ENCODE results near the gene FIG4. TPM values are rescaled to one million over a fixed set of nuclear protein-coding genes. Genes with fewer than 3 reads are reported as not detected.

FIG4 gene
- total RNA-seq, 1 experiment from 2014 or later = 15.7 TPM

- Histone ChIP-seq H3K4me1 (ENCODE audit: control insufficient read depth in 1 of 2, insufficient read depth in 2 of 2, low read length in 2 of 2) (peaks cover 0 to 5% of the 10 kb centered on the region in 2 experiments; a peak in 1 of 4 replicates), H3K27ac (ENCODE audit: low read depth, low read length) (no peak overlapping the region), H3K27me3 (ENCODE audit: insufficient read depth, low read length) (no peaks in the 10 kb centered on the region), H3K4me3 (replicated peaks in 1 of 2; ENCODE audit: low read depth in 1 of 2, low read length in 2 of 2) (no peak overlapping the region), H3K9ac (ENCODE audit: low read length) (no peak overlapping the region), H3K36me3 (ENCODE audit: control insufficient read depth in 1 of 2, insufficient read depth in 2 of 2, low read length in 2 of 2) (no peaks in the 10 kb centered on the region), H3K9me3 (ENCODE audit: control insufficient read depth in 1 of 2, insufficient read depth in 1 of 2, low read depth in 1 of 2, low read length in 2 of 2) (no peaks in the 10 kb centered on the region), H3K9me2 (ENCODE audit: insufficient read depth) (no peaks in the 10 kb centered on the region), H3K79me2 (ENCODE audit: insufficient read depth, low read length) (no peaks in the 10 kb centered on the region), H2AFZ (ENCODE audit: low read depth, low read length, poor library complexity, severe bottlenecking) (no peak overlapping the region), H4K20me1 (ENCODE audit: insufficient read depth) (no peaks in the 10 kb centered on the region), H3K4me2 (ENCODE audit: low read length) (no peak overlapping the region)
- ChIA-PET CTCF (no interaction called here), RAD21 (ENCODE audit: low non-redundant PET in 1 of 2, low total read pairs in 2 of 2, uncharacterized antibody in 2 of 2, unreplicated experiment in 2 of 2) (no interaction called here), POLR2A (no interaction called here)
- ATAC-seq (no peak), DNase-seq (ENCODE audit: low read depth, low spot score) (no peak)
- BruUV-seq (replicated peaks) = no TSS peak
- intact Hi-C loops (cut with micrococcal nuclease) = no loop called here
- TF ChIP-seq FOSL1 (IDR thresholded peaks at IDR 0.05; ENCODE audit: low read depth) (no peak), CBX3 (IDR thresholded peaks at IDR 0.05; ENCODE audit: low read depth) (no peak), RAD21 (IDR thresholded peaks at IDR 0.05; ENCODE audit: low read depth) (no peak), SRF (IDR thresholded peaks at IDR 0.05; ENCODE audit: low read depth) (no peak), JUND (IDR thresholded peaks at IDR 0.05) (no peak), SIN3A (IDR thresholded peaks at IDR 0.05; ENCODE audit: low read depth) (no peak)
- TF ChIP-seq, protein P1, sequence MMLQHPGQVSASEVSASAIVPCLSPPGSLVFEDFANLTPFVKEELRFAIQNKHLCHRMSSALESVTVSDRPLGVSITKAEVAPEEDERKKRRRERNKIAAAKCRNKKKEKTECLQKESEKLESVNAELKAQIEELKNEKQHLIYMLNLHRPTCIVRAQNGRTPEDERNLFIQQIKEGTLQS (IDR thresholded peaks at IDR 0.05) = no peak
These were observed 28.9 kb upstream of the FIG4 start for GRCh38 chr6:109662192-109662591.

DNA sequence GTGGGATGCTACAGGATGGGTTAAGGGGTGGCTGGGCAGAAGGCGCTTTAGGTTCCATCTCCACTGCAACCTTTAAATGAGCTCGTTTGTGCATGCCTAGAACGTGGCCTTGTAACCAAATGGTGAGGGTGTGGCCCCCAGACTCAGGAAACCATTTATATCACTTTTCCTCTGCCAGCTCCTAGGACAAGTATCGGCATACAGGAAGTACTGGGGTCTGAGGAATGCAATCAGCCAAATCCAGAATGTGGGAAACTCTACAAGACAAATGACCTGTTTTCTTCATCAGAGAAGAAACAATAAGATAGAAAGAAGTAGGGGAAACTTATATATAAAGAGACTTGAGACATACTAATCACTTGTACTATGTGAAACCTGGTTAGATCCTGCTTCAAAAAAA, 21.3 kb upstream of the FIG4 start:
- H3K4me2 ChIP-seq (ENCODE audit: low read length) = no peak overlapping the region
- ATAC-seq = no peak
- H3K9me2 ChIP-seq (ENCODE audit: insufficient read depth) = no peaks in the 10 kb centered on the region
- no peak overlapping the region for H3K4me3 ChIP-seq (replicated peaks in 1 of 2; ENCODE audit: low read depth in 1 of 2, low read length in 2 of 2)
- H3K79me2 ChIP-seq (ENCODE audit: insufficient read depth, low read length) = no peaks in the 10 kb centered on the region
- CTCF ChIA-PET = no interaction called here
- BruUV-seq (replicated peaks) = no TSS peak
- DNase-seq (ENCODE audit: low read depth, low spot score) = no peak
- POLR2A ChIA-PET = no interaction called here
- intact Hi-C loops (cut with micrococcal nuclease) = no loop called here
- H4K20me1 ChIP-seq (ENCODE audit: insufficient read depth) = no peaks in the 10 kb centered on the region
- no peak for TF ChIP-seq RAD21 (IDR thresholded peaks at IDR 0.05; ENCODE audit: low read depth)
- no peak for TF ChIP-seq EZH2 (IDR thresholded peaks at IDR 0.05)
- TF ChIP-seq, protein P1 (IDR thresholded peaks at IDR 0.05) = no peak
- TF ChIP-seq EGR1 (IDR thresholded peaks at IDR 0.05; ENCODE audit: low read depth) = no peak
- no peak for TF ChIP-seq CBX3 (IDR thresholded peaks at IDR 0.05; ENCODE audit: low read depth)
- no peak for TF ChIP-seq CTCF (IDR thresholded peaks at IDR 0.05 in 2 of 3, conservative IDR thresholded peaks at IDR 0.05 in 1 of 3; ENCODE audit: borderline replicate concordance in 1 of 3, insufficient read depth in 1 of 3, low read depth in 2 of 3, low read length in 2 of 3)
- no peak for TF ChIP-seq SP1 (IDR thresholded peaks at IDR 0.05; ENCODE audit: low read depth)
- TF ChIP-seq FOSL1 (IDR thresholded peaks at IDR 0.05; ENCODE audit: low read depth) = no peak
- no peak for TF ChIP-seq ELF1 (IDR thresholded peaks at IDR 0.05; ENCODE audit: borderline replicate concordance, low read depth)
- TF ChIP-seq EZH2phosphoT487 (IDR thresholded peaks at IDR 0.05; ENCODE audit: borderline replicate concordance) = no peak
- no peak overlapping the region for H2AFZ ChIP-seq (ENCODE audit: low read depth, low read length, poor library complexity, severe bottlenecking)
- RAD21 ChIA-PET (ENCODE audit: low non-redundant PET in 1 of 2, low total read pairs in 2 of 2, uncharacterized antibody in 2 of 2, unreplicated experiment in 2 of 2) = no interaction called here
- no peak overlapping the region for H3K9ac ChIP-seq (ENCODE audit: low read length)
- H3K4me1 ChIP-seq (ENCODE audit: control insufficient read depth in 1 of 2, insufficient read depth in 2 of 2, low read length in 2 of 2) = no peaks in the 10 kb centered on the region
- no peaks in the 10 kb centered on the region for H3K27me3 ChIP-seq (ENCODE audit: insufficient read depth, low read length)
- no peaks in the 10 kb centered on the region for H3K9me3 ChIP-seq (ENCODE audit: control insufficient read depth in 1 of 2, insufficient read depth in 1 of 2, low read depth in 1 of 2, low read length in 2 of 2)
- no peak overlapping the region for H3K27ac ChIP-seq (ENCODE audit: low read depth, low read length)
- no peaks in the 10 kb centered on the region for H3K36me3 ChIP-seq (ENCODE audit: control insufficient read depth in 1 of 2, insufficient read depth in 2 of 2, low read length in 2 of 2)

Measured in HCT116 (cell line).